GM18519 (cell line): ENCODE data around the gene GBP2.
"Not testable (repeated sequence)": the region's sequence is repeated elsewhere in the genome, so short reads cannot be mapped to it uniquely, and the experiment has no call there.

Source experiments
- ATAC-seq: cut with Tn5 transposase; IDR thresholded peaks from one replicate; pipeline ENCODE4 v1.9.1; 2021; ENCODE audit warnings: mild to moderate bottlenecking, moderate library complexity; ENCODE audit not compliant: unreplicated experiment, low FRiP score

GBP2 gene

DNA sequence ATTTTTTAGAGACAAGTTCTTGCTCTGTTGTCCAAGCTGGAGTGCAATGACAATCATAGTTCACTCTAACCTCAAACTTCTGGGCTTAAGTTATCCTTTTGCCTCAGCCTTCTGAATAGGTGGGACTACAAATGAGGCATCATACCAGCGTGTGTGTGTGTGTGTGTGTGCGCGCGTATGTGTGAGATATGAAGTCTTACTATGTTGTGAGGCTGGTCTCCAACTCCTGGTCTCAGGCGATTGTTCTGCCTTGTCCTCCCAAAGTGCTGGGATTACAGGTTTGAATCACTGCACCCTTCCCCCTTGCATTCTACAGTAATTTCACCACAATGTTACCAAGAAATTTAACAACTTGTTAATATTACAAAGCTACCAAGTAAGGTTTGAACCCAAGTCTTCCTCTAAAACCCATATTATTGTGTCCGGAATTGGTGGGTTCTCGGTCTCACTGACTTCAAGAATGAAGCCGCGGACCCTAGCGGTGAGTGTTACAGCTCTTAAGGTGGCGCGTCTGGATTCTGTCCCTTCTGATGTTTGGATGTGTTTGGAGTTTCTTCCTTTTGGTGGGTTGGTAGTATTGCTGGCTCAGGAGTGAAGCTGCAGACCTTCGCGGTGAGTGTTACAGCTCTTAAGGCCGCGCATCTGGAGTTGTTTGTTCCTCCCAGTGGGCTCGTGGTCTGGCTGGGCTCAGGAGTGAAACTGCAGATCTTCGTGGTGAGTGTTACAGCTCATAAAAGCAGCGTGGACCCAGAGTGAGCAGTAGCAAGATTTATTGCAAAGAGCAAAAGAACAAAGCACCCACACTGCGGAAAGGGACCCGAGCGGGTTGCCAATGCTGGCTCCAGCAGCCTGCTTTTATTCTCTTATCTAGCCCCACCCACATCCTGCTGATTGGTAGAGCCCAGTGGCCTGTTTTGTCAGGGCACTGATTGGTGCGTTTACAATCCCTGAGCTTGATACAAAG, 970 bp upstream of the GBP2 start:
- ATAC-seq = not testable (repeated sequence)

DNA sequence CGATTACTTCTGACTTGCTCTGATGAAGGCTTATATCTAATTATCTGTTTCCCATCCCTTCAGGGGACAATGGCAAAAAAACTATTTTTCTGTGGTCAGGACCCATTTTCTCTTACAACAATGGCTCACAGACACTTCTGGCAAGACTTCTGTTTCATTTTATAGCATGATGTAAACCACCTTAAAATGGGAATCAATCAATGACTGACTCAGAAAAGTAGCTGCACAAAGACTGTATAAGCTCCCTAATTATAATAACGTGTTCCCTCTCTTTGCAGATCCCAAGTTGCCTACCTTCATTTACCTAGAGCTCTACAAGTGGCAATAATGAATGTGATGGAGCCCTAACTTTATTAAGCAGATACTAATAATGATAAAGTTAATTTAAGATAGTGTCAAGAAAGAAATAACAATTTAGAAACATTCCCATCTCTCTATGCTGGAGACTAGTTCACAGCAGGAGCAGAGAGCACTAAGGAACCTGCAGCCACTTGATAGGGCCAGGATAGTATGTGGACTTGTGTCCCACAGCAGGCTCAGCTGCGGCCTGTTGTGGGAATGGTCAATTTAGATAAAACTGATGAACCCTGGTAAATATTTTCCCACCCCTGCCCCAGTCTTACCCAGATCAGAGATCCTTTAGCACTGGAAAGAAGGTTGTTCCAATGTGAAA, 538 bp downstream of the GBP2 start:
- peak; percentile 13 for ATAC-seq

GRCh38 chr1:89121641-89122040, 4.3 kb downstream of the GBP2 start:
- ATAC-seq = no peak

DNA sequence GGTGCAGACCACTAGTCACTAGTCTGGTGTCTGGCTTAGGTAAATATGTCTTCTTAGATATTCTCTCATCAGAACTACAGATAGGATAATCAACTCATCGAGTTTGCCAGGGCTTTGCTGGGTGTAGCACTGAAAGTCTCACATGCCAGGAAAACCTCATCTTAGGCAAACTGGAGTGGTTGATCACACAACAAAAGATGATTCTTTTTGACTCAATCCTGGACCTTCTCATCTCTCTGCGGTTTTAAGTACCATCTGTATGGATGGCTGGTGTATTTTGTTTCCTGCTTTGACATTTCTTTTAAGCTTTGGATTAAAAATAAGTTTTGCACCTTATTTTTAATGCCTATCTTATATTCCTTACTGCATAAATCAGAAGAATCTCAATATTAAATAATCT, 11.3 kb downstream of the GBP2 start:
- ATAC-seq = no peak

DNA sequence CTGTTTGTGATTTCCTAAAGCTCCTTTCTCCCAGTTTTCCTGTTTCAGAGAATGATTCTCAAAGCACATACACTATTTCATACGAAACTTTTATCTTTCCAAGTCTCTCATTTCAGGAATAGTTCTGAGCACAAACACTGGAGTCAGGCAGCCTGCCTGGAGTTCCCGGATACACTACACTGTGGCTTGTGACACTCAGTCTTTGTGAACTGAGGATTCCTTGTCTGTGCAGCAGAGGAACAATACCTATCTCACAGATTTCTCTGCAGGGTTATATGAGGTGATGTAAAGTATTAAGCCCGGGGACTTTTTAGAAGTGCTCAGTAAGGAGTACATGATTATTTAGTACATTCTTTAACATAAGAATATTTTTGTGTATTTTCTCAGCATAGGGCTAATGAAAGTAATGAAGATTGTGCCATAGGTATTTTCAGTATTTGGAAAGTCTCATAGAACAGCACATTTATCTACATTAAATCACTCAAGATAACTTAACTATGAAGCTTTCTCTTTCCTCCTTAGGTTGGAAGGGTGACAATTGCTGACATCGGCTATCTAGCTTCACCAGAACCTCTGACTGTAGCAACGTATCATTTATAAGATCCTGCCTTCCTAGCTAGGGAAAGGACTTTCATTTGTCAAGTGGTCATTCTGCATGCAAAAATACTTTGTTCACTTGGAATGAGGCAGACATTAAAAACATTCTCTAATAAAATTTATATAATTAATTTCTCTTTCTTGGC, 12.9 kb downstream of the GBP2 start:
- no peak for ATAC-seq

DNA sequence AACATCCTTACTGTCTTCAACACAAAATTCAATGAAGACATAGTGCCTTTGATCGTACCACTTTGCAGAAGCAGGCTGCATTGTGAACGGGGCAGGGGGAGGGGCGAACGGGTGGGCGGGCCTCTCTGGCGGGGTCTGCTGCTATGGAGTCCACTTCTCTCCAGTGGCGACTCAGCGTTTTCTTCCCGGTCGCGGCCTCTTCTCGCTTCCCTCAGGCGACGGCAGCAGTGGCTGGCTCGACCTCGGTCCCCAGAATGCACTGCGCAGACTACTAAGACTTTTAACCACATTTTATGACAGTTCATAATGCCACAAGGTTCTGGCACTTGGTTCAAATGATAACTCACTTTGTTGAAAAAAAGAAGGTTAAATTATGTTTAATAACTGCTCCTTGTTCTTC, 21.2 kb downstream of the GBP2 start:
- no peak for ATAC-seq

DNA sequence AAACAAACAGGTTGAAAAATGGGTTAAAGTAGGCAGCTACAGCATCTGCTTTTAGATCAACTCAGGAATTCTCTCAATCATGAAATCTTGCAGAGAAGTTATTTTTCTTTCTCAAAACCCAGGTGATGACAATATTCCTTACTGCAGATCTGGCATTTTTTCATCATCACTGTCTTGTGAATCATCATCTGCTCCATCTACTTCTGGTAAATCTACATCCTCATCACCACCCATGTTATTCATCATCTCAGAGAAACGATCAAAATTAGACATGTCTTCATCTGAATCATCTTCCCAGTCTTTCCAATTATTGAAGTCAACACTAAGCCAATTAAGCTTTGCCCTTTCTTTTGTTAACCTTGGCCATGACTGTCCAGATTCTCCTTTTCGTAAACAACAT, 21.8 kb downstream of the GBP2 start:
- no peak for ATAC-seq

DNA sequence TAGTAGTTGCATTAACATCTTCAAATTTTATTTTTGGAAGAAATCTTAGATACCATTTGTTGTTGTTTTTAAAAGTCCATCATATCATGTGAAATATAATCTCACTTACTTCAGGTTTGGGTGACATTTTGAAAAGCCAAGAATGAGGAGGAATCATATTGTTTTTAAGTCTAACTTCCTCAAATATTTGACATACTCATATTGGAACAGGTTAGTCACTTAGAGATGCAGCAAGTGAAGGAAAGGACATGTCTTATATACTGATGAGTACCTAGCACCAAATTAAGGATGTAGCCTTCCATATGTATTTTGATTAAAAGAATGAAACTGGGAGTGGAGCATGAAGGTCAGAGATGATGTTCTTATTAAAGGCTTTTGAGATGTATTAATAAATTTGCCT, 23.9 kb downstream of the GBP2 start:
- ATAC-seq = no peak

- ATAC-seq = no peak
Measured at GRCh38 chr1:89100412-89100811, 25.5 kb downstream of the GBP2 start.

GRCh38 chr1:89098857-89099256, 27.1 kb downstream of the GBP2 start:
- ATAC-seq = no peak

GRCh38 chr1:89095737-89096136, 30.2 kb downstream of the GBP2 start:
- ATAC-seq = no peak

DNA sequence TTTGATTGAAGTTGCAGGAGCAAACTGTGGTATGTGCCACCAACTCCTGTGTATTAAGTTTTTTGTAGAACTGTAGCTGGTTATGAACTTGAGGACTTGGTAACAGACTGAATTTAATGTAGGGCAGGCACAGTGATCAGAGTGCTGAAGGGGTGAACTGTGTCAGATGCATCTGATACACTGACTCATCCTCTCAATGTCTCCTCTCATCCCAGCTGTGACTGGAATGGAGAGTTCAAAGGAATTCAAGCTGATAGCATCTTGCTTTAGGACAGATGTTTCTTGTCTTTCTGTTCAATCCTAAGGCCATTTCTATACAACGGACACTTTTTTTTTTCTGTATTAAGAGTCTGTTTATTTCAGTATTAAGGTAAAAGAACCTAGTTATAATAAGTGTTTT, 36.0 kb downstream of the GBP2 start:
- ATAC-seq = no peak

DNA sequence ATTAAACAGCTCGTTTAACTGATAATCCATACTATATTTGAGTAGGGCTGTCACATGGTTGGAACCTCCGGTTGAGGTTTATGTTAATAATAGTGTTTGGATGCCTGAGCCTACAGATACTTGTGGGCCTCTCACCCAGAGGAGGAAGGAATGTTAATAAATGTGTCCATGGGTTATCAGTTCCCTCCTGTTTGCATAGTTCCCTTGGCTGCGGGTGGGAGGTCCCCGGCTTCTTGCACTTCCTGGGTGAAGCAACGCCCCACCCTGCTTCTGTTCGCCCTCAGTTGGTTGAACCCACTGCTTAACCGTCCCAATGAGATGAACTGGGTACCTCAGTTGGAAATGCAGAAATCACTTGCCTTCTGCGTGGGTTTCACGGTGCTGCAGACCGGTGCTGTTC, 37.3 kb downstream of the GBP2 start:
- no peak for ATAC-seq

DNA sequence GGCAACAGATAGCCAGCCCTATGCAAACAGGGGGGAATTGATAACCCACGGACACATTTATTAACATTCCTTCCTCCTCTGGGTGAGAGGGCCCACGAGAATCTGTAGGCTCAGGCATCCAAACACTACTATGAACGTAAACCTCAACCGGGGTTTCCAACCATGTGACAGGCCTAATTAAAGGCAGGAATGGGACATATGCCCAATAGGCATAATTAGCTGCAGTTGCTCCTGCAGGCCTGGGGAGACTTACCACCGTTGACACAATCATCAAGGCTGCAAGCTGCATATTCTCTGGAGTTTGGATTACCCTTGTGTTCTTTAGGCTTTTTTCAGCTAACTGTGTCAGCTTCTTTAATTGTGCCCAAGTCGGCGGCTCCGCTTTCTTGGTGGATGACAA, 38.7 kb downstream of the GBP2 start:
- ATAC-seq = no peak

DNA sequence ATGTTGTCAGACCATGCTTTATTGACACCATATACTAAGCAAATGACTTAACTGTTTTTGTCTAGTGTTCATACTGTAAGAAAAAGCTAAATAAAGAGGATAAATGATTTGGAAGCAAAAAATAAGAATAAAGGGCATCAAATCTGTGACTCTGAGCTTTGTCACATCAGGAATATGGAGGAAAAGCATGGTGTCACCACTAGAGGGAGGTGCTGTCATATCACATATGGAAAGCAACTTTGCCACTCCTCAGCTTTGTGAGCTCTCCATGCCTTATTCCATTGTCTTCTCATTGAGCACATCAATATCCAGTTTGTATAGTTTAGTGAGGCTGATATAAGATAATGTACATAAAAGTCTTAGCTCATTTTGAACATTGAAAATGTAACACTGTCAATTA, 40.1 kb downstream of the GBP2 start:
- ATAC-seq = no peak

DNA sequence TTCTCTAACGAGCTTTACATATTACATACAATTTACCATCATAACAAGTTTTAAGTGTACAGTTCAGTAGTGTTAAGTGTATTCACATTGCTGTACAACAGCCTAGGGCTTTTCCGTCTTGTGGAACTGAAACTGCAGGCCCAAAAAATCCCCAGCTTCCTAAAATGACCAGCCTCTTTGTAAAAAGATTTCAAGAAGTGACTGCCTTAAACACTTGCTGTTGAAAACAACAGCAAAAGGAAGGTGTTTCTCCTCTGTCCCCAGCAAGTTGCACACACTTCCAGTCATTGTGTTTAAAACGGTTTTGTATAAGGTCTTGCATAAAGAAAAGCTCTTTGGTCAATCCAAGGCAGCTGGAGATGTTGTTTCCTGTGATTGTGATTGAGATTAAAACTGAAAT, 44.9 kb downstream of the GBP2 start:
- no peak for ATAC-seq

DNA sequence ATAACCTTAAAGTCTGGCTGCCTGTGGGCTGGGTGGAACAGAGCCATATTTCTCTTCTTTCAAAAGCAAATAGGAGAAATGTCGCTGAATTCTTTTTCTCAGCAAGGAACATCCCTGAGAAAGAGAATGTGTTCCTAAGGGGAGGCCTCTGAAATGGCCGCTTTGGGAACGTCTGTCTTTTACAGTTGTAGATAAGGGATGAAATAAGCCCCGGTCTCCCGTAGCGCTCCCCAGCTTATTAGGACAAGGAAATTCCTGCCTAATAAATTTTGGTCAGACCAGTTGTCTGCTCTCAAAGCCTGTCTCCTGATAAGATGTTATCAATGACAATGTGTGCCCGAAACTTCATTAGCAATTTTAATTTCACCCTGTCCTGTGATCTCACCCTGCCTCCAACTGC, 45.8 kb downstream of the GBP2 start:
- ATAC-seq = not testable (repeated sequence)

GRCh38 chr1:89072466-89073065, 53.3 kb downstream of the GBP2 start:
- not testable (repeated sequence) for ATAC-seq

DNA sequence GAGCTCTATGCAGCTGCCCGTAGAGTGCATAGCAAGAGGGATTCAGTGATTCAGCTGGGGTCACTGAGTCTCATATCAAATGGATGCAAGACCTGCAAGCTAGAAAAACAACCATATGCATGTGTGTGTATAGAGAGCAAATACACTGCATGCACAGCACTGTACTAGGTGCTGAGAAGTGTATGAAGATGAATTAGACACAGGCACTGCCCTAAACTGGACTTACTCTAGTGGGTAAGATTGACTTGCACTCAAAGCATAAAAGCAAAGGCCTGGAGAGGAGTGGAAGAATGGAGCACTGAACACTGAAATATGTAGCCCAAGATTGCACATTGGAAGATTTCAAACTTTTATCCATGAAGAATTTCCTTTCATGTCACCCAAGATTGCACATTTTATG, 55.4 kb downstream of the GBP2 start:
- ATAC-seq = no peak

DNA sequence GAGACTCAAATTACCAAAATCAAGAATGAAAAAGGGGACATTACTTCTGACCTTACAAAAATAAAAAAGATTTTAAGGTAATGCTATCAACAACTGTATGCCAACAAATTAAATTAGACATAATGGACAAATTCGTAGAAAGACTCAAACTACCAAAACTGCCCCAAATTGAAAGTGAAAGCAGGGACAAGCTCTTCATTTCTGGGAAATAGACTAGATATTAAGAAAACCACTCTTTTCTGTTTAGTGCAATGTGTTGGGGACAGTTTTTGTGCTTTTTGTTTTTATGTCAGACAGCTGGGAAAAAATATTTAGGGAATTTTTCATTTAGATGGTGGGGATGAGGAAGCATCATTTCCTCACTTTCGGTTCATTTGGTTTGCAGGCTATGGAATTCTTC, 56.0 kb downstream of the GBP2 start:
- ATAC-seq = no peak

- no peak for ATAC-seq
Measured at GRCh38 chr1:89068291-89068690, 57.6 kb downstream of the GBP2 start.
